Erythroblast (primary cell): ENCODE results near the gene DNAJC16.

Experiments used
- GATA1 ChIP-seq: IDR thresholded peaks from 2 replicates; pipeline ENCODE4 v1.6.1; 2011; ENCODE audit warnings: low read depth, mild to moderate bottlenecking, control low read depth, low read length, moderate library complexity
- POLR2A ChIP-seq: IDR thresholded peaks from 2 replicates; pipeline ENCODE4 v1.6.1; 2011; ENCODE audit warnings: mild to moderate bottlenecking, low read length

- TF ChIP-seq POLR2A (no peak), GATA1 (no peak)
Measured at GRCh38 chr1:15504436-15504835, 22.2 kb upstream of the DNAJC16 start.
